AG09319 (cell line): ENCODE results near the gene FUBP3.

ENCODE experiments used
- DNase-seq: peaks from one replicate; pipeline ENCODE4 v3.0.0-alpha.2; 2010; ENCODE audit warnings: low read depth; ENCODE audit errors: extremely low read depth
- TF ChIP-seq, protein P1 (sequence below): IDR thresholded peaks from 2 replicates; pipeline ENCODE4 v1.5.1; 2011; ENCODE audit warnings: low read depth, mild to moderate bottlenecking, inconsistent platforms, low read length, moderate library complexity

Gene FUBP3

DNA sequence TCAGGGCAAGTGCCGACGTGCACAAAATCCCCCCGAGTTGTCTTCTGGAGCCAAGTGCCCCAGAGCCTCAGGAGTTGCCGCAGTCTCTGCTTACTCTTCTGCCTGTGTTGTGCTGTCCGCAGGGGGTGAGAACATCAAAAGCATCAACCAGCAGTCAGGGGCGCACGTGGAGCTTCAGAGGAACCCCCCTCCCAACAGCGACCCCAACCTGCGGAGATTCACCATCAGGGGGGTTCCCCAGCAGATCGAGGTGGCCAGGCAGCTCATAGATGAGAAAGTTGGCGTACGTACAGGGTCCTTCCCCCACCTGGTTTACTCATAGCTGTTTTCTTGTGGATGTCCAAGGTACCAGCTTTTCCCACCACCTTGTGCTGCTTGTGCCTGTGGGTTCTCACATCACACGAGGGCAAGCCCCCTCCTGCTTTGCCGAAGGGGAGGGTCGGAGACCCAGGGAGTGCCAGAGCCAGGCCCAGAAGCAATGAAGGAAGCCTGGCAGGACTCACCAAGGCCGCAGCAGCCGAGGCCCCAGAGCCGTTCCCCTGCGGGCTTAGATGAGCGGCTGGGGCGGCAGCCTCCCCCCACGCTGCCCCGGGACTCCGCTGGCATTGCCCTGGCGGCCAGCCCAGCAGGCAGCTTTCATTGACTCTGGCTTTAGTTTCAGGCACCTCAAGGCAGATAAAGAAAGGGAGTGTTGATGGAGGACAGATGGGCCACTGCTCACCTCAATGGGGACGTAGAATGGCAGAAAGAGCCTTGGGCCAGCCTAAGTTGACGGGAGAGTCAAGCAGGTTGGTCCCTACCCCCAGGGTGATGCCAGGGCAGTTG is 51.3 kb downstream of the FUBP3 start:
- DNase-seq = no peak
- TF ChIP-seq, protein P1, sequence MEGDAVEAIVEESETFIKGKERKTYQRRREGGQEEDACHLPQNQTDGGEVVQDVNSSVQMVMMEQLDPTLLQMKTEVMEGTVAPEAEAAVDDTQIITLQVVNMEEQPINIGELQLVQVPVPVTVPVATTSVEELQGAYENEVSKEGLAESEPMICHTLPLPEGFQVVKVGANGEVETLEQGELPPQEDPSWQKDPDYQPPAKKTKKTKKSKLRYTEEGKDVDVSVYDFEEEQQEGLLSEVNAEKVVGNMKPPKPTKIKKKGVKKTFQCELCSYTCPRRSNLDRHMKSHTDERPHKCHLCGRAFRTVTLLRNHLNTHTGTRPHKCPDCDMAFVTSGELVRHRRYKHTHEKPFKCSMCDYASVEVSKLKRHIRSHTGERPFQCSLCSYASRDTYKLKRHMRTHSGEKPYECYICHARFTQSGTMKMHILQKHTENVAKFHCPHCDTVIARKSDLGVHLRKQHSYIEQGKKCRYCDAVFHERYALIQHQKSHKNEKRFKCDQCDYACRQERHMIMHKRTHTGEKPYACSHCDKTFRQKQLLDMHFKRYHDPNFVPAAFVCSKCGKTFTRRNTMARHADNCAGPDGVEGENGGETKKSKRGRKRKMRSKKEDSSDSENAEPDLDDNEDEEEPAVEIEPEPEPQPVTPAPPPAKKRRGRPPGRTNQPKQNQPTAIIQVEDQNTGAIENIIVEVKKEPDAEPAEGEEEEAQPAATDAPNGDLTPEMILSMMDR = no peak

DNA sequence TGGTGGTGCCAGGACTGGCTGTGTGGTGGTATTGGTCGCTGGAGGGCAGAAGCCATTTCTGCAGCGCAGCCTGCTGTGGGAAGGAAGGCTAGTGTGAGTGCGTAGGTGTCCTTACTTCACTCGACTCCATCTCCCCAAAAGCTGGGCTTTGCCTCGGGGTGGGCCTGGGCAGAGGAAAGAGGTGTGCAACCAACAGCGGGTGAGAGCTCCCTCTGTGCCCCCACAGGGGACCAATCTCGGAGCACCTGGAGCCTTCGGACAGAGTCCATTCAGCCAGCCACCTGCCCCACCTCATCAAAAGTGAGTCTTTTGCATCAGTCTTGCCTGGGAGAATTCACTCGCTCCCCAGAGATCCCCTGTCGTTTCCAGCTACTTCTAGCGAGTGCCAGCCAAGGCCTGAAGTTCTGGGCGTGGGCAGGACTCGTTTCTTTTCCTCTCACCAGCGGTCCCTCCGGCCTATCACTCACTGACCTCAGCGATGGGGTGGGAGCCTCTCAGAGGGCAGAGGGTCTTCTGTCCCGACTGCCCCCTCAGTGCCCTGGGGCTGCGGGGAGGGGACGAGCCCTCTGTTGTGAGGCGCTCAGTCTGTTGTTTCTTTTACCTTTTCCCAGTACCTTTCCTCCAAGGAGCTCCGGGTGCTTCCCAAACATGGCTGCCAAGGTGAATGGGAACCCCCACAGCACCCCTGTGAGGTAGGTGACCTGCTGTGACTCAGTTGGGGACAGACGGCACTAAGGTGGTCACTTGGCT is 52.1 kb downstream of the FUBP3 start:
- TF ChIP-seq, protein P1 = no peak
- DNase-seq = no peak

DNA sequence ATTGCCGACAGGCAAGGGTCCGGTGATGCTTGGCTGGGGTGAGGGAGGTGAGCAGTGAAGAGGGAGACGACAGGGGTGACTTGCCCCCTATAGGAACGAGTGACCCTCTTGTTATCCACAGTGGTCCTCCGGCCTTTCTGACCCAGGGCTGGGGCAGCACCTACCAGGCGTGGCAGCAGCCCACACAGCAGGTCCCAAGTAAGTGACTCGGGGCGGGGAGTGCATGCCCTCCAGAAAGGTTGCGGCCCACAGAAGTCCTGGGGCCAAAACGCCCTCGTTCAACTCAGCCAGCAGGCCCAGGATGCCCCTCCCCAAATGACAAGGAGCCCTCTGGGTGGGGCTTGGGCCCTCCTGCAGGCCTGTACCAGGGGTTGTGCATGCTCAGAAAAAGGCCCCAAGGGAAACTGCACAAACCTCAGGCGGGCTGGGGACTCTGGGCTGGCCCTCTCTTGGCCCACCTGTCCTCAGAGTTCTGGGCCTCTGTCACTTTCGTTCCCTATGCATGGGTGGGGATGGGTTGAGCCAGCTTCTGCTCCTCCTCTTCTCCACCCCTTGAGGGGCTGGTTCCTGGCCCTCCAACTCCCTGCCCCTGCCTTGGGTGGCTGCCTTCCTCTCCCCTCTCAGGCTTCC is 52.8 kb downstream of the FUBP3 start:
- TF ChIP-seq, protein P1 = no peak
- DNase-seq = no peak

DNA sequence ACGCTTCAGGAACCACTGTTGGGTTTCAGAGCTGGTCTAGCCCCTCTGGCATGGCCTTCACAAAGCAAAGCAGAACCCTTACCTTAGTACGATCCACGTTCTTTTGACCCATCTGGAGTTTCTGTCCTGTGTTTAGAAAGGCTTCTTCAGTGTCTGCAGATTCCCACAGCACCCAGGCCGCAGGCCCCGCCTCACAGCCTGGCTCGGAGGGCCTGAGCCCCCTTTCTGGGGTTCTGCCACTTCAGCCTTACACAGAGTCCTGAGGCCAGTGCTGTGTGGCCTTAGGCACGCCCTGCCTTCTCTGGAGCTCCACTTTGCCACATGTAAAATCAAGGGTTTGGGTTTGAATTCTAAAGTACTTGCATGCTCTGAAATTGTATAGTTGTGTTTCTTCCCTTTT is 53.5 kb downstream of the FUBP3 start:
- TF ChIP-seq, protein P1 = no peak
- DNase-seq = no peak

DNA sequence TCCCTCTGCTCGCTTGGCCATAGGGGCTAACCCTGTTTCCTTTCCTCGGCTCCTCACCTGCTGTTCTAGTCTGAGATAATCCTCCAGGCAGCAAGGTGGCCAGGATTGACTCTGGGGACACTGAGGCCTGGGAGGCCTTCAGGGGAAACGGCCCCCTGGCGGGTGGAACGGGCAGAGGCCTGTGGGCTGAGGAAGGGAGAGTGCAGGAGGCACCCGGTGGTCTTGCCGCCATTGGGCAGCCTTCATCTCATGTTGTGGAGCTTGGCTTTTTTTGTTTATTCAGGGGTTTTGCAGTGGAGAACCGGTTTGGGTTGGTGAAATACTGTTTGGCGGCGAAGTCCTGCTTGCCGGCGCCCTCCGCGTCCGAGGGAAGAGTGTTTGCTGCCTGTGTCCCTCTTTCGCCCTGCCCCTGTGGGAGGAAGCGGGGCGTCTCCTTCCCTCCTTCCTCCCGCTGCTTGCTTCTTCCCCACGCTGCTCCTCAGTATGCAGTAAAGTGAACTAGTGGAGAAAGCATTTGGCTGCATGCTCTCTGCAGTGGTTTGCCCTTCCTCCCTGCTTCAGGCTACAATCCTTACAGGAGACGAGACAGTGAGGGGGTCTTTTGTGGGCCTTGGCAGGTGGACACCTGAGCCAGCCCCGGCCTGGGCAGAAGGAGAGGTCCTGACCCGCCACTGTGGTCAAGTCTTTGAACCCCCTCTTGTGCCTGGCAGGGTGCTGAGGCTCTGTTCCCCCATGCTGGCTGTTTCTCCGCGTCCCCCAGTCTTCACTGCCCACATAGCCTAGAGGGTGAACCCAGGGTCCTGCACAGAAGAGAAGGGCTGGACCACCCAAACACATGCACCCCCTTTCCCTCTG is 54.2 kb downstream of the FUBP3 start:
- TF ChIP-seq, protein P1 = no peak
- DNase-seq = no peak

DNA sequence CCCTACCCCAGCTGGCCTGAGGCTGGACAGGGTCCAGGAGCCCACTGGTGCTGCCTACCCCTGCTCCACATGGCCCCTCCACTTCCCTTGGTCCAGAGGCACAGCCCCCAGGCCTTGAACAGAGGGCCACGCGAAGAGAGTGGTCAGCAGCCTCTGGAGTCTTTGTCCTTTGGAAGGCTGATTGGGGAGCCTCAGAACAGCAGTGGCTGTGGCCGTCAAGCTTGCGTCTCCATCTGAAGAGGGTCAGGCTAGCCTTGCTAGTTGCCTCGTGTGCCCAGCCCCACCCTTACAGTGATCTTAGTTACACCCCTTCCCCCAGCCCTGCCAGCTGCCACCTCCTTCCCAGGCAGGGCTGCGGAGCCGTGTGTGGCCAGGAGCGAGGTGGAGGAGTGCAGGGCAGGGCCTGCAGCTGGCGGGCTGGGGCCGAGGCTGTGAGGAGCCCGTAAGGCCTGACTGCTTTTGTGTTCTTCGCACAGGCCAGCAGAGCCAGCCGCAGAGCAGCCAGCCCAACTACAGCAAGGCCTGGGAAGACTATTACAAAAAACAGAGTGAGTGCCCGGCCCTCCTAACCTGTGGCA is 54.9 kb downstream of the FUBP3 start:
- no peak for DNase-seq
- TF ChIP-seq, protein P1 = no peak
